Measurements from ENCODE around the gene GAREM1. TPM values are rescaled to one million over a fixed set of nuclear protein-coding genes. Genes with fewer than 3 reads are reported as not detected.

Gene GAREM1
- total RNA-seq, 1 experiment from 2014 or later: 11.1 TPM

DNA sequence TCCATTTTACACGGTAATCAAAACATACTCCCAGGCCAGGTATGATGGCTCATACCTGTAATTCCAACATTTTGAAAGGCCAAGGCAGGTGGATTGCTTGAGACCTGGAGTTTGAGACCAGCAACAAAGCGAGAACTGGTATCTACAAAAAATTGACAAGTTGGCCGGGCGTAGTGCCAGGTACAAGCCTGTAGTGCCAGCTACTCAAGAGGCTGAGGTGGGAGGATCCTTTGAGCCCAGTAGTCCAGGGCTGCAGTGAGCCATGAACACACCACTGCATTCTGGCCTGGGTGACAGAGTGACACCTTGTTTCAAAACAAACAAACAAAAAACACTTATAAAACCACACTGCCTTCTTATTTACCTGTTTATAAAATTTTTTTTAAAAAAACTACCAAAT lies 80.8 kb downstream of the GAREM1 start:
- Histone ChIP-seq H3K9me3 (ENCODE audit: control insufficient read depth in 1 of 2, insufficient read depth in 1 of 2, low read depth in 1 of 2, low read length in 2 of 2) (no peaks in the 10 kb centered on the region), H2AFZ (ENCODE audit: low read depth, low read length, poor library complexity, severe bottlenecking) (no peak overlapping the region), H4K20me1 (ENCODE audit: insufficient read depth) (no peaks in the 10 kb centered on the region), H3K4me1 (ENCODE audit: control insufficient read depth in 1 of 2, insufficient read depth in 2 of 2, low read length in 2 of 2) (no peaks in the 10 kb centered on the region; a peak in 1 of 4 replicates), H3K9me2 (ENCODE audit: insufficient read depth) (no peaks in the 10 kb centered on the region), H3K9ac (ENCODE audit: low read length) (no peak overlapping the region), H3K4me2 (ENCODE audit: low read length) (no peak overlapping the region), H3K79me2 (ENCODE audit: insufficient read depth, low read length) (no peaks in the 10 kb centered on the region), H3K36me3 (ENCODE audit: control insufficient read depth in 1 of 2, insufficient read depth in 2 of 2, low read length in 2 of 2) (no peaks in the 10 kb centered on the region), H3K27ac (ENCODE audit: low read depth, low read length) (no peak overlapping the region), H3K27me3 (ENCODE audit: insufficient read depth, low read length) (no peaks in the 10 kb centered on the region), H3K4me3 (replicated peaks in 1 of 2; ENCODE audit: low read depth in 1 of 2, low read length in 2 of 2) (no peak overlapping the region)
- TSS peak; percentile 13 for BruUV-seq (replicated peaks)
- POLR2A ChIA-PET: no interaction called here
- CTCF ChIA-PET: no interaction called here
- no peak for DNase-seq (ENCODE audit: low read depth, low spot score)
- RAD21 ChIA-PET (ENCODE audit: low non-redundant PET in 1 of 2, low total read pairs in 2 of 2, uncharacterized antibody in 2 of 2, unreplicated experiment in 2 of 2): no interaction called here
- no peak for ATAC-seq
- TF ChIP-seq ATF3 (IDR thresholded peaks at IDR 0.05) (no peak), ZBTB33 (IDR thresholded peaks at IDR 0.05; ENCODE audit: extremely low read depth, insufficient replicate concordance, low read length) (no peak), FOSL1 (IDR thresholded peaks at IDR 0.05; ENCODE audit: low read depth) (no peak), SRF (IDR thresholded peaks at IDR 0.05; ENCODE audit: low read depth) (no peak), YY1 (IDR thresholded peaks at IDR 0.05; ENCODE audit: extremely low read depth, insufficient replicate concordance, low read depth, low read length) (no peak), POLR2AphosphoS5 (IDR thresholded peaks at IDR 0.05; ENCODE audit: low read depth, low read length) (no peak), MAX (IDR thresholded peaks at IDR 0.05) (no peak), RAD21 (IDR thresholded peaks at IDR 0.05; ENCODE audit: low read depth) (no peak), JUND (IDR thresholded peaks at IDR 0.05) (no peak), SP1 (IDR thresholded peaks at IDR 0.05; ENCODE audit: low read depth) (no peak), EZH2 (IDR thresholded peaks at IDR 0.05) (no peak), EGR1 (IDR thresholded peaks at IDR 0.05; ENCODE audit: low read depth) (no peak), CBX3 (IDR thresholded peaks at IDR 0.05; ENCODE audit: low read depth) (no peak), ZNF274 (IDR thresholded peaks at IDR 0.05; ENCODE audit: low read depth, low read length) (no peak), ELF1 (IDR thresholded peaks at IDR 0.05; ENCODE audit: borderline replicate concordance, low read depth) (no peak)
- TF ChIP-seq, protein P1, sequence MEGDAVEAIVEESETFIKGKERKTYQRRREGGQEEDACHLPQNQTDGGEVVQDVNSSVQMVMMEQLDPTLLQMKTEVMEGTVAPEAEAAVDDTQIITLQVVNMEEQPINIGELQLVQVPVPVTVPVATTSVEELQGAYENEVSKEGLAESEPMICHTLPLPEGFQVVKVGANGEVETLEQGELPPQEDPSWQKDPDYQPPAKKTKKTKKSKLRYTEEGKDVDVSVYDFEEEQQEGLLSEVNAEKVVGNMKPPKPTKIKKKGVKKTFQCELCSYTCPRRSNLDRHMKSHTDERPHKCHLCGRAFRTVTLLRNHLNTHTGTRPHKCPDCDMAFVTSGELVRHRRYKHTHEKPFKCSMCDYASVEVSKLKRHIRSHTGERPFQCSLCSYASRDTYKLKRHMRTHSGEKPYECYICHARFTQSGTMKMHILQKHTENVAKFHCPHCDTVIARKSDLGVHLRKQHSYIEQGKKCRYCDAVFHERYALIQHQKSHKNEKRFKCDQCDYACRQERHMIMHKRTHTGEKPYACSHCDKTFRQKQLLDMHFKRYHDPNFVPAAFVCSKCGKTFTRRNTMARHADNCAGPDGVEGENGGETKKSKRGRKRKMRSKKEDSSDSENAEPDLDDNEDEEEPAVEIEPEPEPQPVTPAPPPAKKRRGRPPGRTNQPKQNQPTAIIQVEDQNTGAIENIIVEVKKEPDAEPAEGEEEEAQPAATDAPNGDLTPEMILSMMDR (IDR thresholded peaks at IDR 0.05 in 2 of 3, conservative IDR thresholded peaks at IDR 0.05 in 1 of 3; ENCODE audit: borderline replicate concordance in 1 of 3, insufficient read depth in 1 of 3, low read depth in 2 of 3, low read length in 2 of 3): no peak
- intact Hi-C loops (cut with micrococcal nuclease): no loop called here

Measured in HCT116 (cell line).